WERI-Rb-1 (cell line): ENCODE measurements around the gene PLCG2.

Source experiments
- DNase-seq: peaks from one replicate; pipeline ENCODE4 v3.0.0-alpha.2; 2020
- H3K27ac ChIP-seq: fragments of 250-450 bp; sonication (Bioruptor Pico); 2 replicates; pipeline ENCODE4 v1.5.1; 2020; ENCODE audit warnings: mild to moderate bottlenecking, moderate library complexity
- H3K27me3 ChIP-seq: fragments of 250-450 bp; sonication (Bioruptor Pico); 2 replicates; pipeline ENCODE4 v1.5.1; 2021; ENCODE audit warnings: mild to moderate bottlenecking, low read depth, moderate library complexity; ENCODE audit not compliant: insufficient read depth, severe bottlenecking
- H3K36me3 ChIP-seq: fragments of 250-450 bp; sonication (Bioruptor Pico); 2 replicates; pipeline ENCODE4 v1.5.1; 2020; ENCODE audit warnings: mild to moderate bottlenecking, moderate library complexity
- H3K4me3 ChIP-seq: 2 replicates; pipeline ENCODE4 v1.5.1; 2011; ENCODE audit warnings: low read depth, mild to moderate bottlenecking, control low read depth, low read length
- H3K9me3 ChIP-seq: fragments of 250-450 bp; sonication (Bioruptor Pico); 2 replicates; pipeline ENCODE4 v1.5.1; 2021; ENCODE audit warnings: mild to moderate bottlenecking, moderate library complexity; ENCODE audit not compliant: severe bottlenecking
- TF ChIP-seq, protein P1 (sequence below): IDR thresholded peaks from 2 replicates; pipeline ENCODE4 v1.5.1; 2011; ENCODE audit warnings: low read depth, mild to moderate bottlenecking, control low read depth, inconsistent platforms, low read length

The PLCG2 gene

DNA sequence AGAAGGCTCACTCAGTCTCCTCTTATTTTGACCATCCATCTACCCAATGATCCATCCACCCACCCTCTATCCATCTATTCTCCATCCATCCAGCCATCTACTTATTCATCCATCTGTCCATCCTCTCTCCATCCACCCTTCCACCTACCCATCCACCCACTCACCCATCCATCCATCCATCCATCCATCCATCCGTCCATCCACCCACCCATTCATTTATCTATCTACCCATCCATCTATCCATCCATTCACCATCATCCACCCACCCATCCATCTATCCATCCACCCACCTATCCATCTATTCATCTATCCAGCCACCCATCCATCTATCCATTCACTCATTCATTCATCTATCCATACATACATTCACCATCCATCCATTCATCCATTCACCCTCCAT, 45.8 kb upstream of the PLCG2 start:
- no peaks in the 10 kb centered on the region for H3K36me3 ChIP-seq
- no peaks in the 10 kb centered on the region for H3K27me3 ChIP-seq
- H3K4me3 ChIP-seq = no peak overlapping the region
- H3K9me3 ChIP-seq = no peaks in the 10 kb centered on the region
- TF ChIP-seq, protein P1, sequence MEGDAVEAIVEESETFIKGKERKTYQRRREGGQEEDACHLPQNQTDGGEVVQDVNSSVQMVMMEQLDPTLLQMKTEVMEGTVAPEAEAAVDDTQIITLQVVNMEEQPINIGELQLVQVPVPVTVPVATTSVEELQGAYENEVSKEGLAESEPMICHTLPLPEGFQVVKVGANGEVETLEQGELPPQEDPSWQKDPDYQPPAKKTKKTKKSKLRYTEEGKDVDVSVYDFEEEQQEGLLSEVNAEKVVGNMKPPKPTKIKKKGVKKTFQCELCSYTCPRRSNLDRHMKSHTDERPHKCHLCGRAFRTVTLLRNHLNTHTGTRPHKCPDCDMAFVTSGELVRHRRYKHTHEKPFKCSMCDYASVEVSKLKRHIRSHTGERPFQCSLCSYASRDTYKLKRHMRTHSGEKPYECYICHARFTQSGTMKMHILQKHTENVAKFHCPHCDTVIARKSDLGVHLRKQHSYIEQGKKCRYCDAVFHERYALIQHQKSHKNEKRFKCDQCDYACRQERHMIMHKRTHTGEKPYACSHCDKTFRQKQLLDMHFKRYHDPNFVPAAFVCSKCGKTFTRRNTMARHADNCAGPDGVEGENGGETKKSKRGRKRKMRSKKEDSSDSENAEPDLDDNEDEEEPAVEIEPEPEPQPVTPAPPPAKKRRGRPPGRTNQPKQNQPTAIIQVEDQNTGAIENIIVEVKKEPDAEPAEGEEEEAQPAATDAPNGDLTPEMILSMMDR = no peak
- H3K27ac ChIP-seq = no peak overlapping the region
- DNase-seq = no peak

DNA sequence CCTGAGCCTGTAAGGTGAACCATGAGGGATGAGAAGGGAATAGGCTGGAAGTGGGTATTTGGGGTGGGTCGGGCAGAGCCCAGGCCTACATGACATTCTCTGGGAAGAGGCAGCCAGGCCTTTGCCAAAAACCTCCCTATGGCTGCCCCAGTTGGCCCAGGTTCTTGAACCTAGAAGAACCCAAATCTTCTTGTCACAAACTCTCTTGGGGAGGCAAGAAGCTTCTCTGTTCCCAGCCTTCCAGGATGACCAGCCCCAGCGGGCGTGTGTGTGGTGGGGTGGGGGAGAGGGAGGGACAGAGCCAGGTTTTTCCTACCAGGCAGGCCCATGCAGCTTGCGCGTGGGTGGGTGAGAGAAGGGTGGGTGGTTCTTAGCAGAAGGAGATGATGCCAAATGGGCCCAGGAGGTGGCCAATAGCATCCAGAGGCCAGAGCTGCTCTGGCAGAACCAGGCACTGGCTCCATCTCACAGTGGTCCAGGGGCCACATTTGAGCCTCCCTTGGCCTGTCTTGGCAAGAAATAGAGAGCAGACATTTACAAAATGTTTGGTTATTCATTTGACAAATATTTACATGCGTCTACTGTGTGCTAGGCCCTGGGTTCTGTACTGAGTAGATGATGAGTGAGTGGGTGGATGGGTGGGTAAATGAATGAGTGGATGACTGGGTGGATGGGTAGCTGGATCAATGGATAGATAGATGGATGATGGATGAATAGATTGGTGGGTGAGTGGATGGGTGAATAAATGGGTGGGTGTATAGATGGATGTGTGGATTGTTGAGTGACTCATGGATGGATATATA, 44.3 kb upstream of the PLCG2 start:
- Histone ChIP-seq H3K27ac (no peak overlapping the region), H3K4me3 (no peak overlapping the region)
- TF ChIP-seq, protein P1 = no peak

DNA sequence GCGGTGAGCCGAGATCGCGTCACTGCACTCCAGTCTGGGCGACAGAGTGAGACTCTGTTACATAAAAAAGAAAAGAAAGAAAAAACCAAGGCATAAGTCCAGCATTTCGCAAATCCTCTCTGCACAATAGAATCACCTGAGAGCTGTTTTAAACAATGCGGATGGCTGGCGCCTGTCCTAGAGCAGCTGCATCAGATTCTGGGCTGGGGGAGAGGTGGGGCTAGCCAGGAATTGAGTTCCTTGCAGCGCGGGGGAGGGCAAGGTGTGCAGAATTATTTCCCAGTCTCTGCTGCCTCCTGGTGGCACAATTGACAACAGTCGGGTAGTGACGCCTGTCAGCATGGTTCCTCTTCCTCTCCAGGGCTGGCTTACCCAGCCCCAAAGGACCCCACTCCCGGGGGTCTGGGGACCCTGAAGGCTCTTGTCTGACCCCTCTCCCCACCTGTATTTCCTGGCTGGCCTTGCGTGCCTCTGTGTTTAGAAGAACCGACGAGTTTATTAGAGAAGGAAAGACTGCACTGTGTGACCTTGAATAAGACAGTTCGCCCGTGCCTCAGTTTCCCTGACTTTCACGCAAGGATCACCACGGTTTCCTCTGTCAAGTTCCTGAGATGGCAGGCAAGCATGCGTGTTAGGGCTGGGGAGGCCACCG, 41.1 kb upstream of the PLCG2 start:
- Histone ChIP-seq H3K27ac (no peak overlapping the region), H3K4me3 (no peak overlapping the region), H3K9me3 (no peaks in the 10 kb centered on the region), H3K27me3 (no peaks in the 10 kb centered on the region), H3K36me3 (no peaks in the 10 kb centered on the region)
- TF ChIP-seq, protein P1 = peak; percentile 69
- DNase-seq = peak; percentile 65

More for the DNA sequence above, 44.3 kb upstream of the PLCG2 start:
- H3K9me3 ChIP-seq = no peaks in the 10 kb centered on the region
- H3K27me3 ChIP-seq = no peaks in the 10 kb centered on the region
- DNase-seq = no peak
- H3K36me3 ChIP-seq = no peaks in the 10 kb centered on the region

DNA sequence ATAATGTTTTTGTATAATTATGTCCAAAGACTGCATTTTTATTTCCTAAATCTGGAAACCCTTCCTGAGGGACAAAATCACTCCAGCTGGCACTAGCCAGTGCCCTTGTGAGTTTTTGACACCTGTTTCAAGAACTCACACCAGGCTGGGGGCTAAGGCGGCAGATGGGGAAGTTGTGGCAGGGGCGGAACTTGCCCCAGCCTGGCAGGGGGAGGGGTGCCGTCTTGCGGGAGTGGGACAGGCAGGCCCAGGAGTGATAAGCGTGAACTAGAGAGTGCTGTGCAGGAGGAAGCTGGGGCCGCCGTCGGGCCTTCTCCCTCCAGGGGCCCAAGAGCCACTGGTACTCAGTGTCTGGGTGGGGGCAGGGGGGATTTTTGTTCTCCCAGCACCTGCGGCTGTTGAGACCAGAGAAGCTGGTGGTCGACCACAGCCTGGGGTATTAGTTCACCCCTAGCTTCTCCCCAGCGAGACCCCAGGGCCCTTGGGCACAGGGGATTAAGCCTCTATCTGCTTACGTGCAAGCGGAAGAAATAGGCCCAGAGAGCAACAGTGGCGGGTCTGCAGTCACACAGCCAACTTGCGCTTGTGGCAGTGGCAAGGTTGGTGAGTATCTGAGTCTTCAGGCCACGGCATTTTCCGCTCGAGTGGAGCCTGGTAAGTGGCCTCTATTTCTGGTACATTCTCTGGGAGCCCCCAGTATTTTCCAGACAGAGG, 40.2 kb upstream of the PLCG2 start:
- no peak overlapping the region for H3K27ac ChIP-seq
- no peak overlapping the region for H3K4me3 ChIP-seq
- TF ChIP-seq, protein P1 = no peak
- no peaks in the 10 kb centered on the region for H3K9me3 ChIP-seq
- H3K36me3 ChIP-seq = no peaks in the 10 kb centered on the region
- no peaks in the 10 kb centered on the region for H3K27me3 ChIP-seq
- DNase-seq = no peak

DNA sequence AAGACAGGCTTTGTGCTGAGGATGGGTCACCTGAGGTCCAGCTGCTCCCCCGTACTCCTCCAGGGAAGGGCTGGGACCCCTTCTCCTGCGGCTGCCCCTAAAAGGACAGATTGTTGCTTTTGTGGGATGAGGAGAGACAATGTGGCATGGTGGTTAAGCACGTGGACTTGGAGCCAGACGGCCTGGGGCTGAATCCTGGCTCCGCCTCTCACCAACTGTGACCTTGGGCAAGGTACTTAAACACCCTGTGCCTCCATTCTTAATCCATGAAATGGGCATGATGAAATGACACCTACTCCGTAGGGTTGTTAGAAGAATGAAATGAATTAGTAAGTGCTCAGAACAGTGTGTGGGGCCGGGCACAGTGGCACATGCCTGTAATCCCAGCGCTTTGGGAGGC, 39.6 kb upstream of the PLCG2 start:
- Histone ChIP-seq H3K27me3 (no peaks in the 10 kb centered on the region), H3K4me3 (no peak overlapping the region), H3K36me3 (no peaks in the 10 kb centered on the region), H3K9me3 (no peaks in the 10 kb centered on the region), H3K27ac (no peak overlapping the region)
- DNase-seq = no peak
- TF ChIP-seq, protein P1 = no peak
